Ishikawa (cell line): ENCODE measurements around the gene GAMT.

Experiments used
- CREB1 ChIP-seq: IDR thresholded peaks from 2 replicates; pipeline ENCODE4 v1.6.1; 2012; ENCODE audit warnings: low read depth
- EP300 ChIP-seq: IDR thresholded peaks from 2 replicates; pipeline ENCODE4 v1.6.1; 2012; ENCODE audit warnings: borderline replicate concordance
- FOXM1 ChIP-seq: IDR thresholded peaks from 2 replicates; pipeline ENCODE4 v1.6.1; 2012; ENCODE audit warnings: low read depth, borderline replicate concordance
- MAX ChIP-seq: IDR thresholded peaks from 2 replicates; pipeline ENCODE4 v1.6.1; 2012
- NFIC ChIP-seq: IDR thresholded peaks from 2 replicates; pipeline ENCODE4 v1.6.1; 2012
- RAD21 ChIP-seq: IDR thresholded peaks from 2 replicates; pipeline ENCODE4 v1.6.1; 2012; ENCODE audit warnings: low read depth
- TAF1 ChIP-seq: IDR thresholded peaks from 2 replicates; pipeline ENCODE4 v1.6.1; 2012; ENCODE audit warnings: low read depth, mild to moderate bottlenecking
- YY1 ChIP-seq: IDR thresholded peaks from 2 replicates; pipeline ENCODE4 v1.6.1; 2012; ENCODE audit warnings: low read depth
- ZBTB7A ChIP-seq: IDR thresholded peaks from 2 replicates; pipeline ENCODE4 v1.6.1; 2012; ENCODE audit warnings: low read depth
- TF ChIP-seq, protein P1 (sequence below): IDR thresholded peaks from 2 replicates; pipeline ENCODE4 v1.6.1; 2012; ENCODE audit warnings: low read depth, mild to moderate bottlenecking

DNA sequence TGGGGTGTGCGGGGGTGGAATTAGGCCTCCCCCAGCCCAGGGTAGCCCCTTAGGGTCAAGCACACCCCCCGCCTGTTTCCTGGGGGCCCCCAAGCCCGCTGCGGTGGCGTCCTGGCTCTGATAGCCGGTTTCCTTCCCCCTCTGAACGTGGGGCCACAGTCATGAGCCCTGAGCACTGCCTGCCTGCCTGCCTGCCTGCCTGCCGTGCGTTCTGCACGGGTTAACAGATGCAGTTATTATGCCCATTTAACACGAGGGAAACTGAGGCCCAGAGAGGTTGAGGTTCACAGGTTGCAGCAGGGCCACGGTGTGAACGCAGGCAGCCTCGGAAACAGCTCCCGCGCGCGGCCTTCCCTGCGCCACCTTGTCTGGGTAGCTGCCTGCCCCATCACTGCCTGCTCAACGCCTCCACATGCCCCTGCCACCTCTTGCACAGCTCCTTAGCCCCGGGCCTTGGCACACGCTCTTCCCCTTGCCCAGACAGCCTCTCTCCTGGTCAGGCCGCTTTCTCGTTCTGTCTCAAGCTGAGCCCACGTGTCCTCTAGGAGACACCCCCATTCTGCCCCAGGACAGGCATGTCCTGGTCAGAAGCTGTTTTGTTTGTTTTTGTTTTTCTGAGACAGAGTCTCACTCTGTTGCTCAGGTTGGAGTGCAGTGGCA lies 1.2 kb upstream of the GAMT start:
- TF ChIP-seq CREB1 (no peak), RAD21 (no peak), YY1 (no peak), EP300 (no peak), ZBTB7A (no peak), FOXM1 (no peak), NFIC (no peak), MAX (no peak), TAF1 (no peak)
- TF ChIP-seq, protein P1, sequence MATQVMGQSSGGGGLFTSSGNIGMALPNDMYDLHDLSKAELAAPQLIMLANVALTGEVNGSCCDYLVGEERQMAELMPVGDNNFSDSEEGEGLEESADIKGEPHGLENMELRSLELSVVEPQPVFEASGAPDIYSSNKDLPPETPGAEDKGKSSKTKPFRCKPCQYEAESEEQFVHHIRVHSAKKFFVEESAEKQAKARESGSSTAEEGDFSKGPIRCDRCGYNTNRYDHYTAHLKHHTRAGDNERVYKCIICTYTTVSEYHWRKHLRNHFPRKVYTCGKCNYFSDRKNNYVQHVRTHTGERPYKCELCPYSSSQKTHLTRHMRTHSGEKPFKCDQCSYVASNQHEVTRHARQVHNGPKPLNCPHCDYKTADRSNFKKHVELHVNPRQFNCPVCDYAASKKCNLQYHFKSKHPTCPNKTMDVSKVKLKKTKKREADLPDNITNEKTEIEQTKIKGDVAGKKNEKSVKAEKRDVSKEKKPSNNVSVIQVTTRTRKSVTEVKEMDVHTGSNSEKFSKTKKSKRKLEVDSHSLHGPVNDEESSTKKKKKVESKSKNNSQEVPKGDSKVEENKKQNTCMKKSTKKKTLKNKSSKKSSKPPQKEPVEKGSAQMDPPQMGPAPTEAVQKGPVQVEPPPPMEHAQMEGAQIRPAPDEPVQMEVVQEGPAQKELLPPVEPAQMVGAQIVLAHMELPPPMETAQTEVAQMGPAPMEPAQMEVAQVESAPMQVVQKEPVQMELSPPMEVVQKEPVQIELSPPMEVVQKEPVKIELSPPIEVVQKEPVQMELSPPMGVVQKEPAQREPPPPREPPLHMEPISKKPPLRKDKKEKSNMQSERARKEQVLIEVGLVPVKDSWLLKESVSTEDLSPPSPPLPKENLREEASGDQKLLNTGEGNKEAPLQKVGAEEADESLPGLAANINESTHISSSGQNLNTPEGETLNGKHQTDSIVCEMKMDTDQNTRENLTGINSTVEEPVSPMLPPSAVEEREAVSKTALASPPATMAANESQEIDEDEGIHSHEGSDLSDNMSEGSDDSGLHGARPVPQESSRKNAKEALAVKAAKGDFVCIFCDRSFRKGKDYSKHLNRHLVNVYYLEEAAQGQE = no peak
